GM15510 (cell line): ENCODE results near the gene XPO6.

Source experiments
- POLR2A ChIP-seq: IDR thresholded peaks from 3 replicates; pipeline ENCODE4 v1.6.1; 2011; ENCODE audit warnings: borderline replicate concordance; ENCODE audit not compliant: insufficient read length; ENCODE audit errors: extremely low read depth

XPO6 gene

DNA sequence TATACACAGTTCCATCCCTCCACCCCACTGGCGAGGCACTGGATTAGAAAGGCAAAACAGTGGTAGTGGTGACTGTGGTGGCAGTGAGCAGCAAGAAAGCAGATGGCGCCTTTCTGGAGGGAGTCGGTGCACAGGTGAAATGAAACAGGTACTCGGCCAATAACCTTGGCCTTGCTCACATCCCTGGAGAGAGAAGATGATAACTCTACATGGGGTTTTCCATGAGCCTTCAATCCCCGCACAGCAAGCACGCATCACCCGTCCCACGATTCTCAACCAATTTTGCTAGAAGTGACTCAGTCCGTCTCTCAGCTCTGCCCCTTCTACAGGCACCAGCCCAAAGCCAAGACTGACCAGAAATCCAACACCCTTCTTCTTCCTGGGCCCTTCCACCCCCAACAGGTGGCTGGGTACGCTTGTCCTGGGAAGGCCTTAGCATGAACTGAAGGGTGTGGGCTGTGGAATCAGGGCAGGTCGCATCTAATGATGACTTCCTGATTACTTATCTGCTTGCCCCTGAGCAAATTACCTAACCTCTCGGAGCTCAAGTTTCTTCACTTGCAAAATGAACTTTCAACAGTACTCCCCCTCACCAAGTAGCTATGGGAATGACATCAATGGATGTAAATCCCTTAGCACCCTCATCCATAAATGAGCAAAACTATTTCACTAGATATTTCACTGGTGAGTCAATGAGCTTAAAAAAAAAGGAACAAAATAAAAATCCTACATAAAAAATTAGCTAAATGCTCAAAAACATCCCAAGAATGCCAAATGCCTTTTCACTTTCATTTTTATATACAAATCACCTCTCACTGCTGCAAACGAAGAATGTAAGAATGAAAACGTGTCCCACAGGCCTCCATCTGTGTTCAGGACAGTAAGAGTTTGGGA lies 18.0 kb downstream of the XPO6 start:
- no peak for TF ChIP-seq POLR2A

DNA sequence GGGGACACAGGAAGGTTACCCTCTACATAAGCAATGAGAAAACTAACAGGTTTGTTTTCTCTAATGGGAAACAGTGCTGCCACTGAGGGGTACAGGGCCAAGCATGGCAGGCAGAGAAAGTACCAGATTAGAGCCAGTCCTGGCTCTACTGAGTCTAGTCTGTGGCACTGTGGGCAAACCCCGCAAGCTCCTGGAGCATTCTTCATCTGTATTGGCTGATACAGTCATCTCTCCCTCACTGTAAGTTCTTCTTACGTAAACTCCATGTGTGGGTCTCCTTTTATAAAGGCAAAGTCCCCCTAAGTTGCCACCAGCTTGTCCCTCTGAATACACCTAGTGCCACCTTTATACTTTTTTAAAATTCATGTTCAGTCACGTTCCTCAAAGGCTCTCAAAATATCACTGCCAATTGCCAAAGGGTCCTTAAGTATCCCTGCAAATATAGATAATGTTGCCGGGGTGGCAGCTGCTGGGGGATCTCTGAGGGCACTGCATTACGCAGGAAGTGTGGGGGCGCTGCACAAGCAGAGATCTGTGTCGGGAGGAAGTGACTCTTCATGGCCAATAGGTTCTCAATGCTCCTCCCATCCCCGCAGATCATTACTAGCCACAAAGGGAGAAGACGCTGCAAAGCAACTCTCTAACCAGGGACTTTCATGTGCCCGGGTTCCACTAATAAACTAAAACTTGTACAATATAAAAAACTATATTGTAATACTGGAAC lies 18.8 kb downstream of the XPO6 start:
- TF ChIP-seq POLR2A, result peak; percentile 32

DNA sequence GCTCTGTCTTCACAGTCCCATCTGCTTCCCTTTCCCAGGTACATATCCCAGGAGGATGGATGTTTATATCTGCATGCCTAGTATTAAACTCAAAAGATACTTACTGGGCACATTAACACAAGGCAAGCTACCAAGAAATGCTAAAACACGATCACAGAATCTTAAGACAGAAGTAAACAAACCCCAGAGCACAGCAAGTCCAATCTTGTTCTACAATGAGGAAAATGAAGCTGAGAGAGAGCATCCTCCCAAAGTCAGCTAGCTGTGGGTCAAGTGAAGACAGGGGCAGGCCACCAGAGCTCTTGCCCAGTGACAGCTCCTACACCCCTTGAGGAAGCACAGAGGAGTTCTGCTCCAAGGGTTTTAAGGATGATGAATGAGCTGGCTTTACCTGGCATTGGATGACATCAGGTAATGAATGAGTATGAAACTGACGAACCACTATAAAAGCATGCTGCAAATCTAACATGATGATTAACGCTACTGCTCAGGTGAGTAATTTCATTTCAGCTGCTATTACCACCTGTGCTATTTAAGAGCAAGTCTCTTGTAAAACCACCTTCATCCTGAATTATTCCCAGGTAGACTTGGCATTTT lies 20.3 kb downstream of the XPO6 start:
- TF ChIP-seq POLR2A, result no peak

DNA sequence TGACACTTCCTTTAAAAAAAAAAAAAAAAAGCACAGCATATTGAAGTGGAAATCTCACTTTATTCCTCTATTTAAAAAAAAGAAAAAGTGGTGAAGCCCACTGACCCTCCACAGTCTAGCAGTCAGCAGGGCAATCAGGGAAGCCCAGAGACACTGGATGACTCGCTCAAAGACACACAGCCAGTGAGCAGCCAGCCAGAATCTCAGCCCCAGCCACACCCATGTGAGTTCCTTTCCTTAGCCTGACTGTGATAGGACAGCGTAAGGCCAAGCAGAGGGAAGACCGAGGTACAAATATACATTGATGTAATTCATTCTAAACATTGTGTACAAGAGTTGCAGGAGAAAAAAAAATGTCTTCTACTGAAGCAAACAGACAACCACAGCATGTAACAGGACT lies 22.5 kb downstream of the XPO6 start:
- no peak for TF ChIP-seq POLR2A

DNA sequence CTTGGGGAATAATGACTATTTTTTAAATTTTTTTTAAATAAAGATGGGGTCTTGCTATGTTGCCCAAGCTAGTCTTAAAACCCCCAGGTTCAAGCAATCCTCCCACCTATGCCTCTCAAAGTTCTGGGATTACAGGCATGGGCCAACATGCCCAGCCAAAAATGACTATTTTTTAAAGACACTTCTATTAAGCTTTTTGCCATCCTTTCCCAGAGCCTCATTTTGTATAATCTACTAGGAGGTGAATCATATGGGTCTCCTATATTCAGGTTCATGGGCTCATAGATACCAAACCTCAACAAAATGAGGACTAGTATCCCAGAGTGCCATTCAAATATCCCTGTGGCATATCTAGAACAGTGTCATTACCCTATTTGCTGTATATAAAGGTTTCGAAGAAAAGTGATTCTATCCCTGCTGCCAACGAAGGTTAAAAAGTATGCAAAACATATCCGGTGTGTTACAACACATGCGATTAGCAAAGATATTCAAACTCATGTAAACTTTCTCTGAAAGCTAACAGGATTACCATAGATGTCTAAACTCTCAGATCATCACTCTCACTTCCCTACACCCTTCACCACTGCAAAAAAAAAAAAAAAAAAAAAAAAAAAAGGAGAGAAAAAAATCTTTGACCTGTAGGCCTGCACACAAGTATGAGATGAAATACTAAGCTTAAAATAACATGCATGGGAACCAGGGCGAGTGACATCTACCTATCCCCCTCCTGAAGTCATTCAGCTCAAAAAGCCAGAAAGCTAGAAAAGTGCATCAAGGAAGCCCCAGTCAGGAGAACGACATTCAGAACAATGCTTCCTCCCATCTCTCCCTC lies 23.5 kb downstream of the XPO6 start:
- no peak for TF ChIP-seq POLR2A

DNA sequence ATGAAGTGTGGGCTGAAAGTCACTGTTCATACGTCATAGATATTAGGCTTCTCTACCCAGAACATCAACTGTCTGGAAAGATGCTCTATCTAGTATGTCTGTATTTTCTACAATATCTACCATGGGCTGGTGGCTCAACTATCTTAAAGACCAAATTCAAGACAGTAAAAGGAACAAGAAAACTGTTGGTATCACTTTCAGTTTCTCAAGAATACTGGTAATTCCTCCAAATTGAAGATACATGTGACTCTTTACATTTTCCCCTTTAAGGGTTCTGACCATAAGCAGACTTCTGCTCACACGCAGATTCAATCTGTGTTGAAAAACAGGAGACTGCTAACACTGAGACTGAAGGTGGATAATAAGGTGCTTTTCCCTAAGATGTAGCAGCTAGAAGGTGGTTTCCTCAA lies 24.2 kb downstream of the XPO6 start:
- no peak for TF ChIP-seq POLR2A

DNA sequence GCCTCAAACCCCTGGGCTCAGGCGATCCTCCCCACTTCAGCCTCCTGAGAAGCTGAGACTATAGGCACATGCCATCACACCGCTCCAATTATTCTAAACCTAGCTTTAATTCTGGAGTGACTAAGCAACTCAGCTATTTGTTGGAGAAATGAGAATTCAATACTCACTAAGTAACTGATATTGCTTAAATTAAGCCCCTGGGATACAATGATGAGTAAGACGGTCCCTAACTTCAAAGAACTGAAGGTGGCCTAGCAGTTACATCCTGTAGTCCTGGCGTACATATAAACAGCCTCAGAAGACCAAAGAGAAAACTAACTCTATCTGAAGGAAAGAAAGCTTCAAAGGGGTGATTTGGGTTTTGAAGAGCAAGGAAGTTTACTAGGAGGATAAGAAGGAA lies 25.0 kb downstream of the XPO6 start:
- no peak for TF ChIP-seq POLR2A

DNA sequence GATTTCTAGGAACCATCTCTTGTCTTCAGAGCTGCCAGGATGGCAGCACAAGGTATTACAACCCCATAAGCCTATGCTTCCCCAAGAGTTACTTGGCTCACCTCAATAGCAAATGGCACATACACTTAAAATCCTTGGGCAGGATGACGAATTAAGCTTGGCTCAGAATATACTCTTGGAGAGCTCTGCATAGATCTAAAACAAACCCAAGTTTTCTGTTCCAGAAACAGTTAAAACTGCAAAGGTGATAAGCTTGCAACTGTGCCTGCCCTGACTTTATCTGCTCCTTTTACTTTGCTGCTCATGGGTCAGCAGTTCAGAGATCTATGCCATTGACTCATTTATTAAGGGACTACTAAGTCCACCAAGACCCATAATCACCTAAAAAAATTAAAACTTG lies 26.1 kb downstream of the XPO6 start:
- TF ChIP-seq POLR2A, result no peak

DNA sequence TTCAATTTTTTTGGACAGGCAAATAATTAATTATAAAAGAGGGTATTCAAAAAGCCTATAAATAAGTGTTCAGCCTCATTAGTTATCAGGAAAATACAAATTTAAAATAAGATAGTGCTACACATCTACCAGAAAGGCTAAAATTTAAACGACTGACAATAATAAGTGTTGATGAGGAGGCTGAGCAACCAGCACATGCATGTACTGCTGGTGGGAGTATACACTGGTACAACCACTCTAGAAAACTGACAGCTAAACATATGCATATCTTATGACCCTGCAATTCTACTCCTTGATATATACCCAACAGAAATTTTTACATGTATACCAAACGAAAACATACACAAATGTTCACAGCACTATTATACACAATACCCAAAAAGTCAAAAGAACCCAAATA lies 27.1 kb downstream of the XPO6 start:
- TF ChIP-seq POLR2A, result no peak

DNA sequence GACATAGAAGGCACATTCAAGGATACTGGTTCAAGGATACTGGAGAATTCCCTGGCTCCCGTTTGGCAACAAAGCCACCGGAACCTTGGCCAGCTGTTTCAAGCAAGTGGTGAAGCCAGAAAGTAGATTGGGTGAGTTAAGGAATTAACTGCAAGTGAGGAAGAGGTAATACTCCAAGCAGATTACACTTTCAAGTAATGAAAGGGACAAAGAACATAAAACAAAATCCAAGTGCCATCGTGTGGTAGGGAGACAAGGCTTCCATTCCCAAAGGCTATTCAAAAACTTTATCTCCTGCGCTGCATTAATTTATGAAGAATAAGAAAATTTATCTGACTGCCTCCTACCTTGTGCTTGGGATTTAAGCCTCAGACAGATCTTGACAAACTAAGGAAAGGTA lies 27.8 kb downstream of the XPO6 start:
- no peak for TF ChIP-seq POLR2A

DNA sequence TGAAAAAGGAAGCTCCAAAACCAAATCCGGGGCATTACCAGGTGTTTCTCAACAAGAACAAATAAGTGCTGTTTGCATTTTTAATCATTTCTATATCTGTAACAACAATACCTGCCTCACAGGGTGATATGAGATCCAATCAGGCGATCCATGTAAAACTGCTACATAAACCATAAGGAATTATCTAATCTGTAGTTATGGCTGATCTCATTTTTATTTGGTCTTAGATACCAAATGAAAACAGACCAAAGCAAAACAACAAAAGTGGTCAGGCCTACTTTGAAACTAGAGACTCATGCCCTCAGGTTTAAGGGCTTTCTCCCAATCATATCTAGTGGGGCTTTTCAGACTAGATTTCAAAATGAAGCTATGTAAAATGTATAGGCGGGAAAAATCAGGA lies 28.3 kb downstream of the XPO6 start:
- TF ChIP-seq POLR2A, result no peak

DNA sequence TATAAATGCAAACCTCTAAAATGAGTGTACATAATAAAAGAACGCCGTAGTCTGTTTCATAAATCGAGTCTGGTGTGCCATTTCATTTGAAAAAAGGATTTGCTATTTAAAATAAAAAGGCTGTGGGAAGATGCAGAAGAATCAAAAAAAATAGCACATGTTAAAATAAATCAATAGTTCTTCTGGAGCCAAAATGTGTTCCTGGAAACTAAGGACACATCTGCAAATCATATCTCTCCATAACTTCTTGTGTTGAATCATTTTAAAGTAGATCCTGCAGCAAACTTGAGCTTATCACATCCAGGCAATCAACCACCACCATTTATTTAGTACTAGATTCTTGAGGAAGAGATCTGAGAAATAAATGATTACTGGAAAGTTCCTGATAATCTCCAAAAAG lies 29.0 kb downstream of the XPO6 start:
- TF ChIP-seq POLR2A, result no peak

DNA sequence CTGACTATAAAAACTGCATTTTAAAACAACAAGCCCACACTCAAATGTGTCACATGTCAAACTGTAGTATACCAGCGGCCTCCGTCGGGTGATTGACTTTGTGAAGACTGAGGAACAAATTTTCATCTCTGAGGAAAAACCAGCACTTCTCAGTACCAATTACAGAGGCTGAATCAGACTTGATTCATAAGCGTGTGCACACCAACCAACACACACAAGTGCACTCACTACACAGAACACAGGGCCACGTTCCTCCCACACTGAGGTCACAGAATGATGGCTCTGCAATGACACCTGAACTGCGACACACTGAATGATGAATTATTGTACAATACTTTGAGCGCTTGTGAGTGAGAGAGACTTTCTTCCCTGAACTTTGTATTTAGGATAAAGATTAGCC lies 29.6 kb downstream of the XPO6 start:
- TF ChIP-seq POLR2A, result no peak

DNA sequence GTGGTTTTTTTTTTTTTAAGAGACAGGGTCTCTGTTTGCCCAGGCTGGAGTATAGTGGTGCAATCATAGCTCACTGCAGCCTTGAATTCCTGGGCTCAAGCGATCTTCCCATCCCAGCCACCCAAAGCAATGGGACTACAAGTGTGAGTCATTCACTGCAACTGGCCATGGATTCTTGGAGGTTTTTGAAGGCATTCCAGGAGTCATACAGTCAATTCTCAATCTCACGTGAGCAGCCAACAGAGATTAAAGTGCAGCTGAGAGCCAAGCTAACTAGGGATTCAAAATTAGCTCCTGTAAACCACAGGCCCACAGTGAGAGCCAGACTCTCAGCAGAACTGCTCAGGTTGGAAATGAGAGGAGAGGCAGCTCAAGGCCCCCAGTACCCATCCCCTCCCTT lies 30.2 kb downstream of the XPO6 start:
- TF ChIP-seq POLR2A, result no peak
